Measurements from ENCODE around the gene AKAP10. TPM values are rescaled to one million over a fixed set of nuclear protein-coding genes. Genes with fewer than 3 reads are reported as not detected.

Gene AKAP10, protein sequence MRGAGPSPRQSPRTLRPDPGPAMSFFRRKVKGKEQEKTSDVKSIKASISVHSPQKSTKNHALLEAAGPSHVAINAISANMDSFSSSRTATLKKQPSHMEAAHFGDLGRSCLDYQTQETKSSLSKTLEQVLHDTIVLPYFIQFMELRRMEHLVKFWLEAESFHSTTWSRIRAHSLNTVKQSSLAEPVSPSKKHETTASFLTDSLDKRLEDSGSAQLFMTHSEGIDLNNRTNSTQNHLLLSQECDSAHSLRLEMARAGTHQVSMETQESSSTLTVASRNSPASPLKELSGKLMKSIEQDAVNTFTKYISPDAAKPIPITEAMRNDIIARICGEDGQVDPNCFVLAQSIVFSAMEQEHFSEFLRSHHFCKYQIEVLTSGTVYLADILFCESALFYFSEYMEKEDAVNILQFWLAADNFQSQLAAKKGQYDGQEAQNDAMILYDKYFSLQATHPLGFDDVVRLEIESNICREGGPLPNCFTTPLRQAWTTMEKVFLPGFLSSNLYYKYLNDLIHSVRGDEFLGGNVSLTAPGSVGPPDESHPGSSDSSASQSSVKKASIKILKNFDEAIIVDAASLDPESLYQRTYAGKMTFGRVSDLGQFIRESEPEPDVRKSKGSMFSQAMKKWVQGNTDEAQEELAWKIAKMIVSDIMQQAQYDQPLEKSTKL
- 12.5 and 24.6 TPM in 2 replicates for total RNA-seq

DNA sequence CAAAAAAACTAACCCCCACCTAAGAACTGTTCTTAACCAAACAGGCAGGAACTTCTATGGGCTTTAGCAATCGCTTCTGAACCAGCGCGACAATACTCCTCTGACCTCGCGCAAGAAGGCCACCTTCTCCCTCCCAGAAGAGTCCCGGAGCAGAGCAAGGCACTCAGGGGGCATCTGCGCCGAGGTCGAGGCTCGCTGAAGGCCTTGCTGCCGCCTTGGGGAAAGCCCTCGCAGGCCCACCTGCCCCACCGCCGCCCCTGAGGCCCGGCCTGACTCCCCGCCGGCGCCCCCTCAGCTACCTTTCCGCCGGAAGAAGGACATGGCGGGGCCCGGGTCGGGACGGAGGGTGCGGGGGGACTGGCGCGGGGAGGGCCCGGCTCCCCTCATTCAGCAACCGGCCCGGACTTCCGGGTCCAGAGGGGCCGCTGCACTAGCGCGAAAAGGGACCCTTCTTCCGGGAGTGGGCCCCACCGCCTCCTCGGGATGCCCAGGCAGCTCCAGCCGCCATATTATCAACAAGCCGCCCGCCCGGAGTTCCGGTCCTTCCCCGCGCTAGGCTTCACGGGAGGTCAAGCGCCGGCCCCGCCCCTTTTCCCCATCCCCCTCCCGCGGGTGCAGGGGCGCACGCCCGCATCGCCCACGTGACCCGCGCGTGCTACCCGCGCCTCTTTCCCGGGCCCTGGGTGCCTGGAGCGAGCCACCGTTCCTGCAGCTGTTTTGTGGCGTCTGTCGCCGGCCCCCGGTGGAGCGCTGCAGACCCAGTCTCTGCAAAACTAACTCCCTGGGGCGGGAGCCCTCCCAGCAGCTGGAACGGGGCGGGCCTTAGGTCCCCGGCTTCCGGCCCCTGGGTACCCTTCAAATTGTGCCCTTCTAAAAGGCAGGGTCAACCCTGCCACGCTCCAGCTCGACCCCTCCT lies at the start of gene AKAP10:
TSS of gene AKAP10 (minus strand) at position 536 of the 916 bp plus-strand sequence. CDS start at position 387, 149 bp downstream.

DNA sequence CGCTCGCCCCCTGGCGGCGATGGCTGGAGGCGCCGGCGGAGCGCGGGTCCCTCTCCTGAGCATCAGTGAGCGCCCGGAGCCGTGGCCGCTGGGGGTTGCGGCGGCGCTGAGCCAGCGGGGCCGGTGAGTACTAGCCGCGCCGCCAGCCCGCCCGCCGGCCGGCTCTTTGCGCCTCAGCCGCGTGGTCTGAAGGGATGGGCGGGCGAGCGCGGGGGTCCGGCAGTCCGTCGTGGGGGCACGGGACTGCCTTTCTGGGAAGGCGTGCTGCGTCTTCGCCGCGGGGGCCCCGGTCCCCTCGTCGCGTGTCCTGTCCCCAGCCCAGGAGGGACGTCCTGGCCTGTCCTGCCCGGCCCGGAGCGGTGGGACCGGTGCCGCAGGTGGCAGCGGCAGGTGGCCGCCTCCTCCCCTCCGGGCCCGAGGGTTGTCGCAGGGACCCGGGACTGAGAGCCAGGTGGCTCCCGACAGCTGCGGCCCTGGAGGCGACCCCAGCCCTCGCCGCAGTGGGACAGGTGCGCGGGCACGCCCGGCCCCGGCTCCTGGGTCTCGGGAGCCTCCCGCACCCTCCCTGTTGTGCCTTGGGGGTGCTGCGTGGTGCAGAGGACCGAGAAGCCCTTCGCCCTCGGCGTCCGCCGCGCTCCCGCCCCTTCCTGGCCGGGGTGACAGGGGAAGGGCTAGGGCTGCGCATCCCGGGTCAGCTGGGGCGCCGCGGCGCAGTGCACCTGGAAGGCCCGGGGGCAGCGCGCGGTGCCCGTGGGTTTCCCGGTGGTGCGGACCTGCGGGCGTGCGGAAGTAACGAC lies 31.9 kb upstream of the AKAP10 start, which contains the start of gene SPECC1:
TSS of gene SPECC1 (plus strand) at position 58 of the 797 bp plus-strand sequence. CDS start 87,293 bp downstream, outside the sequence.

DNA sequence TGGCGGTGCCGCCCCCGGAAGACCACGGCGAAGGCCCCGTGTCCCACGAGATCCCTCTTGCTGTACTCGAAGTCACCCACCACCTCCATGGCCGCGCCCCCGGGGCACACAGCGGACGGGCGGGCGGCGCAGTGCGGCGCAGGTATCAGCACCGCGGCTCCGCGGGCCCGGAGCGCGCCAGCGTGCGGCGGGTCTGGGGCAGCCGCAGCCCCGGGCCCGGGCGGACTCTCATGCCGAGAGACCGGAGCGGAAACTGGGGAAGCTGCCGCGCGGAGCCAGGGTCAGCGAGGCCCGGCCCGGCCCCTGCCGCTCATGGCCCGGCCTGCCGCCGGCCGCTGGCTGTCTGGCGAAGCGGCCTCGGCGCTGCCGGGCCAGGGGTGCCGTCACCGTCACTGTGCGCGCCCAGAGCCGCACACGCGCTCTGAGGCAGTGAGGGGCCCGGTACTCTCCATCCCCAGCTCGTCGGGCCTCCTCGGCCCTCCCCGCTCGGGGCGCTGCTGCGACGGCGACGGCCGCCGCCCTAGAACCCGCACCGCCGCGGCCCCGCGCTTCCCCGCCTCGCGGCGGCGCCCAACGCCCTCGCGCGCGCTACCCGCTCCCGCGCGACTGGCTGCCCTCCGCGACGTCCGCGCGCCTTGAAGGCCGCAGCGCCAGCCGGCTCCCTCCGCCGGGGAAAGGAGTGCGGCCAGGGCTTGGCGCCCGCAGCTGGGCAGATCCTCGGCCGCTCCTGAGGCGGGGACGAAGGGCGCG lies 110.1 kb downstream of the AKAP10 start, which contains the start of gene ULK2:
TSS of gene ULK2 (minus strand) at position 608 of the 750 bp plus-strand sequence. CDS start at position 89, 519 bp downstream.

Other genes with a start within 250 kb of the AKAP10 start
- gene ALDH3A1, start 229.5 kb downstream of the AKAP10 start, total RNA-seq, result 0.38 and 0.65 TPM in 2 replicates
- 21.0 and 26.7 TPM in 2 replicates for gene ULK2, start 109.9 kb downstream of the AKAP10 start, total RNA-seq
- gene SPECC1, start 31.5 kb upstream of the AKAP10 start, total RNA-seq, result 1.3 and 1.4 TPM in 2 replicates